A549 treated with Hydrocortisone at 1 μM for 4 hours (cell line): ENCODE data around the gene GALNT4. TPM values are rescaled to one million over a fixed set of nuclear protein-coding genes. Genes with fewer than 3 reads are reported as not detected.

ENCODE experiments used
- total RNA-seq: library from RNA; stranded (reverse); fragments of 200-300 nt; extraction: Qiagen RNA extraction; gene quantifications from 5 replicates; pipeline ENCODE4 v1.2.3, GENCODE V29; 2022

The GALNT4 gene
- total RNA-seq, result 10.6 to 19.4 TPM (median 14.9 TPM) in 5 replicates

DNA sequence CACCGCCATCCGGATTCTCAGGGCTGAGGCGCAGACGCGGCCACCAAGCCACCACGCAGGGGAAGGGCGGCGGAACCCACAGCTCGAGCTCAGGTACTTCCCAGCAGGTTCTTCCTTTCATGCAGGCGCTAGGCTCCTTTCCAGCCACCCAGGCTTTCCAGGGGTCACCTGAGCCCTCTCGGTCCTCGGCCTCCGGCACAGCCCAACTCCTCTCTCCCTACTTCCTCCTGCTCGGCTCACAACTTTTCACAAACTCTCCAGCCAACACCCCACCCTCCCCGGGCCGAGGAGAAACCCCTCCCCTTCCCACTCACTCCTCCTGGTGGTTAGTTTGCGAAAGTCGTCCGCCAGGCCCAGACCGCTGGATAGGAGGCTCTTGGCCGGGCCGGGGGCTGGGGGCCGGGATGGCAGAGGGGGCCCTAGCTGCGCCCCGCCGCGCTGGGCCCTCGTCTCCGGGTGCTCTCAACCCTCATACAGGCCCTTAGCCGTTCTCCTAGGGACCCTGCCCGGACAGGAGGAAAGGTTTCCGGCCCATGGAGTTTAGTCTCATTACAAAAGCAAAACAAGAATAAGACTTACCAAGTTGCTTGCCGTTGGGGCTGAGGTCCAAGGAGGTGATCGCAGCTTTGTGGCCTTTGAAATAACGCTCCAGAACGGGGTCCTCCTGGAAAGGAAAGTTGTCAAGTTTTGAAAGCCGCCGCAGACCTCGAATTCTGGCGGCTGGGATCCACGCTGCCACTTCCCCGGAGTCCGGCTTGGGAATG, at the start of gene GALNT4:
Gene GALNT4 (minus strand): TSS at position 256 of the 764 bp plus-strand sequence. CDS start 247 bp downstream, at position 9.

DNA sequence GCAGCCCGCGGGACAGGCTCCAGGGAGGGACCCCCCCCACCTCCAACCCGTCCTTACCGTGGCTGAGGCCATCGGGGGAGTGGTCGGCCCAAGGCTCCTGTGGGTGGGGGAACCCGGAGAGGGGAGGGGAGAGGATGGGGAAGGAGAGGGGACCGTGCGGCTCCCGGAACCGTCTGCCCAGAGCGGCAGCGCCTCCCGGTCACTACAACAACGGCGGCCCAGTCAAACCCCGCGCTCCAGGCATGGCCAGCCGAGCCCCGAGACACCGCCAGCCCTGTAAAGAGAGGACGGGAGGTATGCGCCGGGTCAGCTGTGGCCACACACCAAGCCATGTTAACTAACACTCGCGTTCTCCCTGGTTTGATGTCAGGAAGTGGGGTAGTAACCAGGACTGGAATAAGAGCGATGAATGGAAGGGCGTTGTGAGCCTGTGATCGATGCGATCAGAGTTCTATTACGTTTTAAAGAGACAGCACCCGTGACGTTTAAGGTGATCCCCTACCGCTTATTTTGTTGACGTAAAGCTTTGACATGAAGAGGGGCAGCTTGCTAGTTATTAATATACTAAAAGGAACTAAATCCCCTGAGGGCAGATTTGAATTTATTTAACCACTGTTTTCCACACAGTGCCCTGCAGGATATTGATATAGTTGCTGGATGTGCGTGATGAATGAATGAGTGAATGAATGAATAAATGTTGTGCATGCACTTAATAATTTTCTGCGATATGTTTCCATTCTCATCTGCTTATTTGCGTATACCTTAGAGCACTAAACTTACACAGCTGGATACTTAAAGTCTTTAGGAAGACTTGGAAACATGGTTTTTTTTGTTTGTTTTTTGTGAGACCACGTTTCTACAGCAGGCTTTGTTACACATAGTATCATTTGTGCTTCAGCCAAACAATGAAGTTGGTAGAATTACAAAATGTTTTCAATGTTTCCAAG, 1.5 kb upstream of the GALNT4 start, which contains the start of gene POC1B:
Gene POC1B (minus strand): TSS at position 224 of the 947 bp plus-strand sequence. CDS start 152 bp downstream, at position 72.

Other genes starting within 250 kb of the GALNT4 start
- gene DUSP6, start 172.3 kb downstream of the GALNT4 start, total RNA-seq, result 10.8 to 16.5 TPM (median 11.3 TPM) in 5 replicates
- 17.2 to 23.9 TPM (median 21.9 TPM) in 5 replicates for gene POC1B, start 1.3 kb upstream of the GALNT4 start, total RNA-seq
- gene ATP2B1, start 184.0 kb upstream of the GALNT4 start, total RNA-seq, result 49.4 to 64.3 TPM (median 51.4 TPM) in 5 replicates